NCI-H1694 (cell line): ENCODE measurements around the gene LIN7B.

Experiments
- DNase-seq: peaks from one replicate; lab custom pipeline; 2025; lab: John Stamatoyannopoulos, UW

LIN7B gene

DNA sequence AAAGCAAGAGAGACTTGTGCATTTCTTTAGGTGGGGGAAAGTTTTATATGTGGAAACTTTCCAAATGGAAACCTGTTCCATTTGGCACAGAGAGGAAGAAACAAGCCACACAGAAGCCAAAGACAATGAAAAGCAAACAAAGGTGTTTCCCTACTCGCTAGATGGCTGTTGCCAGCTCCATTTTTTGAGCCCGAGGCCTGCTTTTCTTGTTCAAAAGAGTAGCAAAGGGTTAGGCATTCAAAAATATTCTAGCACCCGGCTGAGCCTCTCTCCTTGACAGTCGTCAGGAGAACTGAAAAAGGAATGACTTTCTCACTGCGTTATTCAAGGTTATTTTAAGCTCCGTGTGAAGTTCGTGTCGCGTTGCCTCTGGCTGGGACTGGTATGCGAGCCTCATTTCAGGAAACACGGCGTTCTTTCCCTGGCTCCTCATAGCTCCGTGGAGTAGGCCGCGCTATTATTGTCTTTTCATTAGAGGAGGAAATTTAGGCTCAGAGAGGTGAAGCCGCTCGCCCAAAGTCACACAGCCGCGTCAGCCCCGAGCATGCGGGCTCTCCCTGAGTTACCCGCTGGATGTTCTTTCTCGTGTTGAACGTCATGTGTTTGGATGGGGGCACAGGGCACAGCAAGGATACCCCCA is 51.1 kb downstream of the LIN7B start:
- no peak for DNase-seq

DNA sequence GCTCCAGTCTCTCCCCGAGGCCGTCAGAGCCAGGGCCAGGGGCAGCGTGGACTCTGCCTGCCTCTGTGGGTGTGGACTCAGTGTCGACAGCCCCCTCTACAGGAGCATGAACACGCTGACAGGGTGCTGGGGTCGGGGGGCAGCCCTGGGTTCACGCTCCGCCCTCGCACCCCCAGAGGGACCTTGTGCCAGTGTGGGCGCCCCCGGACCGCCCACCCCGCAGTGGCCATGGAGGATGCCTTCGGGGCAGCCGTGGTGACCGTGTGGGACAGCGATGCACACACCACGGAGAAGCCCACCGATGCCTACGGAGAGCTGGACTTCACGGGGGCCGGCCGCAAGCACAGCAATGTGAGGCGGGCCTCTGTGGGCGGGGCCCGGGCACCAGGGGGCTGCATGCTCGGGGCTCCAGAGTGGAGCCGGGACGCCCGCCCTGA is 51.7 kb downstream of the LIN7B start:
- no peak for DNase-seq

DNA sequence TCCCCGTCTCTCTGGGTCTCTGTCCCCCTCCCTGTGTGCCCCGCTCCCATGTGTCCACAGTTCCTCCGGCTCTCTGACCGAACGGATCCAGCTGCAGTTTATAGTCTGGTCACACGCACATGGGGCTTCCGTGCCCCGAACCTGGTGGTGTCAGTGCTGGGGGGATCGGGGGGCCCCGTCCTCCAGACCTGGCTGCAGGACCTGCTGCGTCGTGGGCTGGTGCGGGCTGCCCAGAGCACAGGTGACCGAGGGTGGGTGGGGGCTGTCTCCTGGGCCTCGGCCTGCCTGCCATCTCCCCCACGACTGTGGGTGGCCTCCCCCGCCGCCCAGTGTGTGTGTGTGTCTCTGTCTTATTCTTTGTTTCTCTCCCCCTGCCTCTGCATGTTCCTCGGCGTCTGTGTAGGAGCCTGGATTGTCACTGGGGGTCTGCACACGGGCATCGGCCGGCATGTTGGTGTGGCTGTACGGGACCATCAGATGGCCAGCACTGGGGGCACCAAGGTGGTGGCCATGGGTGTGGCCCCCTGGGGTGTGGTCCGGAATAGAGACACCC is 53.8 kb downstream of the LIN7B start:
- no peak for DNase-seq
